ENCODE data around the gene ABCC4. TPM values are rescaled to one million over a fixed set of nuclear protein-coding genes. Genes with fewer than 3 reads are reported as not detected.

ABCC4 gene
- total and polyA plus RNA-seq, 2 of the 13 experiments (the other 11 are each of a cell fraction or from before 2014, with no cell fraction given), result 4.2 to 11.3 TPM

DNA sequence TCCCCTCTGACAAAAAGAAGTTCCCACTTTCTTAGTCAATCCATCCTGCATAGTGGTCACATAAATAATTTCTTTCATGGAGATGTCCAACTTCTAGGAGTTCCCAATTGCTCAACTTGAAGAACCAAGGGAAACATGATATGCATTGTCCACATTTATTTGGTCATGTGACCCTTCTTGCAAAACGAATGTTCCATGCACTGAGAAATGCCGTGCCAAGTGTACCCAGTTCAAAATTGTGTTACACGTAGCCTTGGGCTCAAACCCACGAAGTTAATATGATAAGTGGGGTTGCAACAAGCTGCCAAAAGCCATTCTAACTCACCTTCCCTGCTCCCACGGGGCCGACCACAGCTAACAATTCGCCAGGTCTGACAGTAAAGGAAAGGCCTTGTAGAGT, 113.1 kb downstream of the ABCC4 start:
- H2AFZ ChIP-seq (ENCODE audit: low read length), result no peak overlapping the region
- WGBS (ENCODE audit: low lambda C conversion rate), result 82% methylated on average over 7 of the region's 7 CpGs
- ChIA-PET CTCF (ENCODE audit: low intra/inter-chr PET ratio, low total read pairs) (interaction anchor here (3.6 to 4.6 kb wide), 2 partner anchors 193 to 216 kb away, joined by 24 to 82 read pairs; no protein-coding TSS in a partner anchor), POLR2A (no interaction called here)
- H3K79me2 ChIP-seq (ENCODE audit: insufficient read depth, low read length), result no peaks in the 10 kb centered on the region
- no peak for DNase-seq (ENCODE audit: low spot score)
- no peak overlapping the region for H3K4me3 ChIP-seq (replicated peaks in 1 of 3; ENCODE audit: insufficient read depth in 1 of 3, low read depth in 2 of 3, low read length in 3 of 3)
- H3K4me2 ChIP-seq (ENCODE audit: low read depth, low read length), result no peak overlapping the region
- 0 out of 2 replicates have a peak, but pooled peaks cover 2% of the 10 kb centered on the region for H3K4me1 ChIP-seq (ENCODE audit: insufficient read depth, low read length)
- no peak for ATAC-seq
- no peak for FAIRE-seq
- TF ChIP-seq REXO4 (CRISPR knock-in tag; IDR thresholded peaks at IDR 0.05; ENCODE audit: borderline replicate concordance) (no peak), ZFP62 (CRISPR knock-in tag; IDR thresholded peaks at IDR 0.05) (no peak), ZNF251 (CRISPR knock-in tag; IDR thresholded peaks at IDR 0.05) (no peak), SATB2 (CRISPR knock-in tag; IDR thresholded peaks at IDR 0.05) (no peak), GPN1 (CRISPR knock-in tag; IDR thresholded peaks at IDR 0.05; ENCODE audit: borderline replicate concordance) (no peak), KAT7 (CRISPR knock-in tag; IDR thresholded peaks at IDR 0.05; ENCODE audit: borderline replicate concordance) (no peak)
- TF ChIP-seq, protein P1, sequence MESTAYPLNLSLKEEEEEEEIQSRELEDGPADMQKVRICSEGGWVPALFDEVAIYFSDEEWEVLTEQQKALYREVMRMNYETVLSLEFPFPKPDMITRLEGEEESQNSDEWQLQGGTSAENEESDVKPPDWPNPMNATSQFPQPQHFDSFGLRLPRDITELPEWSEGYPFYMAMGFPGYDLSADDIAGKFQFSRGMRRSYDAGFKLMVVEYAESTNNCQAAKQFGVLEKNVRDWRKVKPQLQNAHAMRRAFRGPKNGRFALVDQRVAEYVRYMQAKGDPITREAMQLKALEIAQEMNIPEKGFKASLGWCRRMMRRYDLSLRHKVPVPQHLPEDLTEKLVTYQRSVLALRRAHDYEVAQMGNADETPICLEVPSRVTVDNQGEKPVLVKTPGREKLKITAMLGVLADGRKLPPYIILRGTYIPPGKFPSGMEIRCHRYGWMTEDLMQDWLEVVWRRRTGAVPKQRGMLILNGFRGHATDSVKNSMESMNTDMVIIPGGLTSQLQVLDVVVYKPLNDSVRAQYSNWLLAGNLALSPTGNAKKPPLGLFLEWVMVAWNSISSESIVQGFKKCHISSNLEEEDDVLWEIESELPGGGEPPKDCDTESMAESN (CRISPR knock-in tag; conservative IDR thresholded peaks at IDR 0.05), result no peak
- TF ChIP-seq, protein P2, sequence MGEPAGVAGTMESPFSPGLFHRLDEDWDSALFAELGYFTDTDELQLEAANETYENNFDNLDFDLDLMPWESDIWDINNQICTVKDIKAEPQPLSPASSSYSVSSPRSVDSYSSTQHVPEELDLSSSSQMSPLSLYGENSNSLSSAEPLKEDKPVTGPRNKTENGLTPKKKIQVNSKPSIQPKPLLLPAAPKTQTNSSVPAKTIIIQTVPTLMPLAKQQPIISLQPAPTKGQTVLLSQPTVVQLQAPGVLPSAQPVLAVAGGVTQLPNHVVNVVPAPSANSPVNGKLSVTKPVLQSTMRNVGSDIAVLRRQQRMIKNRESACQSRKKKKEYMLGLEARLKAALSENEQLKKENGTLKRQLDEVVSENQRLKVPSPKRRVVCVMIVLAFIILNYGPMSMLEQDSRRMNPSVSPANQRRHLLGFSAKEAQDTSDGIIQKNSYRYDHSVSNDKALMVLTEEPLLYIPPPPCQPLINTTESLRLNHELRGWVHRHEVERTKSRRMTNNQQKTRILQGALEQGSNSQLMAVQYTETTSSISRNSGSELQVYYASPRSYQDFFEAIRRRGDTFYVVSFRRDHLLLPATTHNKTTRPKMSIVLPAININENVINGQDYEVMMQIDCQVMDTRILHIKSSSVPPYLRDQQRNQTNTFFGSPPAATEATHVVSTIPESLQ (CRISPR knock-in tag; conservative IDR thresholded peaks at IDR 0.05), result no peak
- H4K20me1 ChIP-seq (ENCODE audit: insufficient read depth, low read length), result no peaks in the 10 kb centered on the region
- in situ Hi-C loops (cut with HindIII; ENCODE audit: extremely low pct_ligation_motif_present, low pct_unique_long_range_greater_than_20kb), result loop anchor here (25.0 kb wide), 1 partner anchor 1774 kb away; no protein-coding TSS in a partner anchor
- H3K9me3 ChIP-seq (ENCODE audit: low read length), result no peaks in the 10 kb centered on the region
- no peaks in the 10 kb centered on the region; a peak in 1 of 5 replicates for H3K36me3 ChIP-seq (replicated peaks in 1 of 2; ENCODE audit: control insufficient read depth in 1 of 2, insufficient read depth in 2 of 2, low read length in 2 of 2)
- no TSS peak for BruUV-seq (replicated peaks)
- H3K9ac ChIP-seq (ENCODE audit: insufficient read depth, low read depth, low read length), result no peak overlapping the region
- intact Hi-C loops (cut with micrococcal nuclease; ENCODE audit: unreplicated experiment), result loop anchor here (10.0 kb wide), 1 partner anchor 183 kb away; no protein-coding TSS in a partner anchor
- no peaks in the 10 kb centered on the region for H3K27me3 ChIP-seq (ENCODE audit: control insufficient read depth in 1 of 2, insufficient read depth in 2 of 2, low read length in 2 of 2)
- H3K27ac ChIP-seq (ENCODE audit: extremely low read length, insufficient read depth, low read length), result no peak overlapping the region

Measured in HepG2 (cell line).